BLaER1 (cell line): ENCODE data around the gene PTH1R.

Experiments used
- H3K27ac ChIP-seq: shearing (Covaris generic); formaldehyde crosslinking; 2 replicates; pipeline ENCODE4 v1.8.1; 2022
- H3K27me3 ChIP-seq: shearing (Covaris generic); formaldehyde crosslinking; 2 replicates; pipeline ENCODE4 v1.8.1; 2022
- H3K36me3 ChIP-seq: shearing (Covaris generic); formaldehyde crosslinking; 2 replicates; pipeline ENCODE4 v1.8.1; 2022
- H3K4me1 ChIP-seq: shearing (Covaris generic); formaldehyde crosslinking; 2 replicates; pipeline ENCODE4 v1.8.1; 2022
- H3K4me2 ChIP-seq: shearing (Covaris generic); formaldehyde crosslinking; 2 replicates; pipeline ENCODE4 v1.8.1; 2022
- H3K4me3 ChIP-seq: shearing (Covaris generic); formaldehyde crosslinking; 2 replicates; pipeline ENCODE4 v1.8.1; 2022
- H3K9ac ChIP-seq: shearing (Covaris generic); formaldehyde crosslinking; 2 replicates; pipeline ENCODE4 v1.8.1; 2022
- H3K9me3 ChIP-seq: shearing (Covaris generic); formaldehyde crosslinking; 2 replicates; pipeline ENCODE4 v1.8.1; 2022
- H4K20me1 ChIP-seq: shearing (Covaris generic); formaldehyde crosslinking; 2 replicates; pipeline ENCODE4 v1.8.1; 2022
- Cebpa-rat ChIP-seq: shearing (Covaris generic); IDR thresholded peaks from 2 replicates; pipeline ENCODE4 v1.8.1; 2022

The PTH1R gene

DNA sequence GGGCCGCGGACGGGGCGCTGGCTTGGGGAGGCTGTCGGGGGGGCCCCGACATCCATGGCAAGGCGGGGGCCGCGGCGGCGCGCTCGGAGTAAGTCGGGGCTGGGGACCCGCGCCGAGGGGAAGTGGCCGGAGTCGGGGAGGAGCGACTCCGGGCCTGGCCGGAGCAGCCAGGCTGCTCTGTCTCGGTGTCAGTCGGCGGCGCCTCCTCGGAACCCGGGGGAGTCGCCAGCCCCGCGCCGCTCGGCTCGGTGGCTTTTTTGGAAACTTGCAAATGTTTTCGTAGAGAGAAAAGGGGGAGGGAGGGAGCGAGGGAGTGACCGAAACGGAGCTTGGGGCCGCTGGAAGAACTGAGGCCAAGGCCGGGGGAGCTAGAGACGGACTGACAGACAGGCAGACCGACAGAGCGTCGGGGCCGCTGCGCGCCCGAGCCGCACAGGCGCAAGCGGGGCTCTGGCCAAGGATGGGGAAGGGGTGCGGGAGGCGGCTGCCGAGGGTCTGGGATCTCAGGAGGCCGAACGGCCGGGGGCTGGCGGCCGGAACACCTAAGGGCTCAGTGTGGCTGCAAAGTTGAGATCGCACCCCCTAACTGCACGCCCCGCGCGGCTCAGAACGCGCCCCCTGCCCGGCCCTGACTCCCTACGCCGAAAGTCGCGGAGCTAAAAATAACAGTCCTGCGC is 5.0 kb downstream of the PTH1R start:
- H4K20me1 ChIP-seq: peaks cover 24% of the 10 kb centered on the region
- no peaks in the 10 kb centered on the region for H3K9me3 ChIP-seq
- peak overlapping the region; percentile 70 for H3K4me3 ChIP-seq
- no peak overlapping the region for H3K27ac ChIP-seq
- peaks cover 61% of the 10 kb centered on the region for H3K27me3 ChIP-seq
- H3K36me3 ChIP-seq: no peaks in the 10 kb centered on the region
- H3K4me2 ChIP-seq: peak overlapping the region; percentile 100
- peak overlapping the region; percentile 65 for H3K9ac ChIP-seq
- TF ChIP-seq Cebpa-rat: no peak
- peaks cover 56% of the 10 kb centered on the region for H3K4me1 ChIP-seq

GRCh38 chr3:46883054-46883829 is 5.7 kb downstream of the PTH1R start:
- Histone ChIP-seq H3K4me2 (peak overlapping the region; percentile 100), H3K27ac (no peak overlapping the region), H4K20me1 (peaks cover 24% of the 10 kb centered on the region), H3K36me3 (no peaks in the 10 kb centered on the region), H3K4me3 (peak overlapping the region; percentile 70), H3K27me3 (peaks cover 61% of the 10 kb centered on the region), H3K9me3 (no peaks in the 10 kb centered on the region), H3K4me1 (peaks cover 49% of the 10 kb centered on the region), H3K9ac (no peak overlapping the region)
- TF ChIP-seq Cebpa-rat: no peak

DNA sequence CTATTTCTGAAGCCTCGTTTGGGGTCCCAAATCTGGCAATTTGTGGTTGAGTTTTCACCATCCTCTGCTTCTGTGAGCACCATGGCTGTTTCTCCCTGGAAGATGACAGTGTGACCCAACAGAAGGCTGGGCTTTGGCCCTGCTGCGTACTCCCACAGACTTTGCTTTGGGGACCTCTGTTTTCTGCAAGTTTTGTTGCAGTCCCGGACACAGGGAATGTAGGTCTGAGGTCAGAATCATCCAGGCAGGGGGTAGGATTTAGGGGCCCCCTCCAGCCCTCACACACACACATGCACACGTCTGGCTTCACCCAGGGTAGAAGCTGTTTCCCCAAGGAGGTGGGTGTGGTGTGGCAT is 6.3 kb downstream of the PTH1R start:
- Histone ChIP-seq H3K27me3 (peaks cover 61% of the 10 kb centered on the region), H4K20me1 (peaks cover 24% of the 10 kb centered on the region), H3K36me3 (no peaks in the 10 kb centered on the region), H3K4me1 (peaks cover 46% of the 10 kb centered on the region), H3K27ac (no peak overlapping the region), H3K9me3 (no peaks in the 10 kb centered on the region), H3K9ac (no peak overlapping the region), H3K4me3 (peak overlapping the region; percentile 62), H3K4me2 (peak overlapping the region; percentile 90)
- TF ChIP-seq Cebpa-rat: no peak

DNA sequence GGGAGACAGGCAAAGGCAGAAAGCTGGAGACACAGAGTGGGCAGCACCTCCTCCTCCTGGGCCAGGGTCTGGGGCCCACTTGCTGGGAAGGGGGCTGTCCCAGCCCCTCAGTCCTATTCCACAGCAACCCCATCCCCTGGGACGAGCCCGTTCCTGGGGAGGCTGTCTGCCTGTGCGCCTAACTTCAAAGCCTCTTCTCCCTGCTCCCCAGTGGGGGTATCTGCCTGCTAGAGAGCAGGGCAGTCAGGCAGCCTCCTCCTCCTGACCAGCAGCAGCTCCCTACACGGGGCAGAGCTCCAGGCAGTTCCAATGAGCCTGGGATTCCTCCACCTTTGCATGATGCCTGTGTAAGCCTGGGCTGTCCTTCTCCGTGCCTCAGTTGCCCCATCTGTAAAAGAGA is 6.9 kb downstream of the PTH1R start:
- H3K27me3 ChIP-seq: peaks cover 58% of the 10 kb centered on the region

DNA sequence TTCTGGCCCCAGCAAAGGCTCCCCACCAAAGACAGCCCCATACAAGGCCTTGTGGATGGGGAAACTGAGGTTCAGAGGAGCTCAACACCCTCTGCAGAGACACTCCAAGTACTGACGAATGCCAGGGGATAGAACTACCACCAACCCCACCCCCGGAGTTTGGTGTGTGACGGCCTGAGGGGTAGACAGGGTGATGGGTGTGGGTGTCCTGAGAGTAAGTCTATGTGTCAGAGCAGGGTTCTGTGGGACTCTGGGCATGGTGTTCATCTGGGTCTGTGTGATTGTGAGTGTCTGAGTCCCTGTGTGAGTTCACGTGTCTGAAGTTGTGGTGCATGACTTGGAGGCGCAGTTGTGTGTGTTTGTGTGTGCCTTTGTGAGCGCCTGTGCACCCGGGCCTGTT is 7.4 kb downstream of the PTH1R start:
- Histone ChIP-seq H4K20me1 (peaks cover 24% of the 10 kb centered on the region), H3K4me2 (peak overlapping the region; percentile 90; the same call in 1 of the 2 replicates), H3K27ac (no peak overlapping the region), H3K4me1 (peaks cover 49% of the 10 kb centered on the region), H3K36me3 (no peaks in the 10 kb centered on the region), H3K4me3 (no peak overlapping the region), H3K27me3 (peaks cover 53% of the 10 kb centered on the region), H3K9me3 (no peaks in the 10 kb centered on the region), H3K9ac (no peak overlapping the region)
- no peak for TF ChIP-seq Cebpa-rat

More for the DNA sequence above, 6.9 kb downstream of the PTH1R start:
- H3K27ac ChIP-seq: no peak overlapping the region
- H3K4me1 ChIP-seq: peaks cover 48% of the 10 kb centered on the region
- no peak overlapping the region for H3K4me3 ChIP-seq
- H3K4me2 ChIP-seq: peak overlapping the region; percentile 90
- peaks cover 24% of the 10 kb centered on the region for H4K20me1 ChIP-seq
- no peak overlapping the region for H3K9ac ChIP-seq
- no peaks in the 10 kb centered on the region for H3K9me3 ChIP-seq
- no peak for TF ChIP-seq Cebpa-rat
- H3K36me3 ChIP-seq: no peaks in the 10 kb centered on the region

- peaks cover 24% of the 10 kb centered on the region for H4K20me1 ChIP-seq
- peaks cover 46% of the 10 kb centered on the region for H3K27me3 ChIP-seq
- H3K4me1 ChIP-seq: peaks cover 50% of the 10 kb centered on the region
- no peak overlapping the region for H3K4me2 ChIP-seq
- no peak overlapping the region for H3K4me3 ChIP-seq
- H3K9ac ChIP-seq: no peak overlapping the region
- no peak for TF ChIP-seq Cebpa-rat
- no peaks in the 10 kb centered on the region for H3K36me3 ChIP-seq
- no peaks in the 10 kb centered on the region for H3K9me3 ChIP-seq
- H3K27ac ChIP-seq: no peak overlapping the region
Observed at GRCh38 chr3:46885612-46886011, 8.1 kb downstream of the PTH1R start.

DNA sequence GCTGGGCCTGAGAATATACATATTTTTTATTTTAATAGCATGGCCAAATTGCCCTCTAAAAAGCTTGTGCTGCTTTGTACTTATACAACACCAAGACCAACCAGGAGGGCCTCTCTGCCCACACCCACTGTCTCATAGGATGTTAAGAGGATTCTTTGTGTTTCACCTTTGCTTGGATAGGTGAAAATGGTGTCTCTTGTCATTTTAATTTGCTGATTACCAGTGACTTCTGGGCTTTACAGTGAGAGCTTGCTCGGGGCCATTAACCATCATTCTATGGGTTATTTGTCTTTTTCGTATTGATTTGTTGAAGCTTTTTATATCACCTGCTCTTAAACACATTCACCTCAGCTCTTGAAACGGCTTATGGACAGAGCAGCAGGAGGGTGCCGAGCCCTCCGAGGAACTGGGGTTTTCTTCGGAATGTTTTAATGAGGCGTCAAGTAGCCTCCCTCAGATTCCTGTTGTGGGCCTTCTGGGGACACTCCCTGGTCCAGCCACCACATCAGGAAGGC is 10.5 kb downstream of the PTH1R start:
- no peak overlapping the region for H3K27ac ChIP-seq
- TF ChIP-seq Cebpa-rat: no peak
- peaks cover 24% of the 10 kb centered on the region for H3K27me3 ChIP-seq
- peaks cover 61% of the 10 kb centered on the region for H3K4me1 ChIP-seq
- H3K4me2 ChIP-seq: no peak overlapping the region
- H3K9me3 ChIP-seq: no peaks in the 10 kb centered on the region
- H3K36me3 ChIP-seq: no peaks in the 10 kb centered on the region
- peaks cover 17% of the 10 kb centered on the region for H4K20me1 ChIP-seq
- H3K9ac ChIP-seq: no peak overlapping the region
- no peak overlapping the region for H3K4me3 ChIP-seq

DNA sequence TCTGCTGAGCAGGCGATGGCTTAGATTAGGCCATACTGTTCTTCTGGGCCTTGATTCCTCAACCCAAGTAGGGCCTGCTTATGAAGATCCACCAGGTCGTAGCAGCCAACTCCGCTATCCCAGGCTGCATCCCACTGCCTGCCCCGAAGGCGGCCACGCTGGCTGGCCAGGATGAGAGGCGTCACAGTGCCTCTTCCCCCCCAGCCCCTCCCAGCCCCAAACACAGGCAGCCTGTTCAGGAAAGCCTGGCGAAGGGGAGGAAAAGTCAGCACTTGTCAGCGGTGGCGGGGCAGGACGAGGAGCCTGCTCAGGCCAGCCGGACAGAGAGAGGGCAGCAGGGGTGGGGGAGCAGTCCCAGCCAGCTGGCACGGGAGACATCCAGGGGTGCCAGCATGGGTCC is 11.2 kb downstream of the PTH1R start:
- Histone ChIP-seq H4K20me1 (peaks cover 12% of the 10 kb centered on the region), H3K27me3 (peaks cover 18% of the 10 kb centered on the region), H3K4me2 (peak overlapping the region; percentile 96), H3K36me3 (no peaks in the 10 kb centered on the region), H3K27ac (no peak overlapping the region), H3K9ac (no peak overlapping the region), H3K4me3 (no peak overlapping the region), H3K4me1 (peaks cover 63% of the 10 kb centered on the region), H3K9me3 (no peaks in the 10 kb centered on the region)
- no peak for TF ChIP-seq Cebpa-rat

DNA sequence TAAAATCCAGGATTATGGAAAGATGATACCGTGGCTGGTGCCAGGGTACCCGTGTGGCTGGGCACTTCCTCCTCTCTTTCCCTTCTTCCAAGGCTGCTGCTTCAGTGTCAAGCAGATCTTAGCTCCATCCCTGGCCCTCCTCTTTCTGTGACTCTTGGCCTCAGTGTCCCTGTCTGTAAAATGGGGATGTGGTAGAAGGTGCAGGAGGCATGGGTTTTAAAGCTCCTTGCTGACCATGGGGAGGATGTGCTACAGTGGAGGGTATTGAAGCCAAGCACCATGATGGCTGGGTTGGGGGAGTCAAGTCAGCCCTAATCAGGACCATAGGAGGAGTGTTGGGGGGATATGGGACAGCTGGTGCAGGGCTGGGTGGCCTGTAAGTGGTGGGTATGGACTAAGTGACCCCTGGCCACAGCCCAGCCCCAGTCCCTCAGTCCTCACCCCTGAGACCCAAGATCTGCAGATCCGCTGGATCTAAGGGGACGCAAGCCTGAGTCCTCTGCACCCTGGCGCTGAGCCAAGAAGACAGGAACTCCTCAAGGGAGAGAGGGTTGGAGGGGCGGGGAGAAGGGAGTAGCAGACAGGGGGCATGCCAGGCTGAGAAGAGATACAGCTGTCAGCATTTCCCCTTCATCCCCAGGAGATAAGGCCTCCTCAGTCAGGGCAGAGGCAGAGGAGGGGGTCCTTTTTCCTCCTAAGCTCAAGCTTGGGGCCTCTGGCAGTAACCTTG is 12.0 kb downstream of the PTH1R start:
- Histone ChIP-seq H3K27me3 (peaks cover 10% of the 10 kb centered on the region), H3K36me3 (no peaks in the 10 kb centered on the region), H3K27ac (no peak overlapping the region), H3K4me3 (no peak overlapping the region), H3K4me1 (peaks cover 57% of the 10 kb centered on the region), H4K20me1 (peaks cover 3% of the 10 kb centered on the region), H3K4me2 (peak overlapping the region; percentile 96), H3K9me3 (no peaks in the 10 kb centered on the region), H3K9ac (no peak overlapping the region)
- TF ChIP-seq Cebpa-rat: no peak
